CD4-positive, alpha-beta T cell treated with Interleukin-15 for 1 hour (primary cell): ENCODE results near the gene CXCR2.
"Not testable (repeated sequence)": the region's sequence is repeated elsewhere in the genome, so short reads cannot be mapped to it uniquely, and the experiment has no call there.

Experiments used
- DNase-seq: peaks from one replicate; pipeline ENCODE4 v3.0.0-alpha.2; 2020

The CXCR2 gene

DNA sequence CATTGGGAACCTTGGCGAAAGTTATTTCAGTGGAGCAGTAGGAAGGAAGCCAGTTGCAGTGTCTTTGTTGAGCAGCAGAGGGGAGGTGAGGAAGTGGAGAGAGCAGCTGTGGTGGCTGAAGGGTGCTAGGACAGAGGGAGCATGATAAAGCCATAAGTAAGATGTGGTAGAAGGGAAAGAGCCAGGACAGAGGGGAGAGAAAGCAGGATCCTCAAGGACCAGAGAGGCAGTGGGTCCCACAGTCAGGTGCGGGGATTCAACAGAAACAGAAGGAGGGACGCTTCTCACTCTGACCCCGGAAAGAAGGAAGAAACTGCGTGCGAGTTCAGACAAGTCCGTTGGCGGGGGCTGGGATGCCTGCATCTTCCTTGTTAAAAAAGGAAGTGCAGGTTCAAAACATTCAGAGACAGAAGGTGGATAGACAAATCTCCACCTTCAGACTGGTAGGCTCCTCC is at the start of gene CXCR2:
CXCR2 (plus strand) TSS at position 403 of the 455 bp plus-strand sequence. CDS start 8,774 bp downstream, outside the sequence.
- DNase-seq = peak; percentile 18

DNA sequence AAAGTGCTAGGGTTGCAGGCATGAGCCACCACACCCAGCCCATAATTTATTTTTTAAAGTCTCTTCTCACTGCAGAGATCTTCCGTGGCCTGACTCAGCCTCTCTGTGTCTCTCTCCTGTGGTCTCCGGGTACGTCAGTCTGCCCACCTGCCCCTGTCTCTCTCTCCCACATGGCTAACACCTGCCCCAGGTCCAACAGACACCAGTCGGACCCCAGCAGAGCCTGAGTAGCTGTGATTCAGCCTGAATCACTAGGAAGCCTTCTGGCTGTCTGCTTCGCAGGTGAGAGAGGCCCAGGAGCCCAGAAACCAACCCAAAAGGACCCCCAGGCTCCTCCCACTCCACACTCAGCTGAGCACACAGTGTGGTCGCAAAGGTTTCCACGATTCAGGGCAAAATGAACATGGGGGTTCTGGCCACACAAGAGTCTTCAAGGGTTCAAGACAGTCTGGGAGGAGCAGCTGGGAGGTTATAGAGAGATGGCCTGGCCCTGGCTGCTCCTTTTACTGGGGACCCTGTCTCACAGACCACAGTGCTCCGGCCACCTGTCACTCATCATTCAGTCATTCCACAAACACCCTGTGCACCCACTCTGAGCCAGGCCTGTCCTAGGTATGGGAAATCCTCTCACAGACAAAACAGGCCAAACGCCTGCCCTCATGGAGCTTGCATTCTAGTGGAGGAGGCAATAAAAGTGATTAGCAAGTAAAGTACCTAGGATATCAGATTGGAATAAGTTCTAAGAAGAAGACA is 48.2 kb upstream of the CXCR2 start:
- DNase-seq = no peak

DNA sequence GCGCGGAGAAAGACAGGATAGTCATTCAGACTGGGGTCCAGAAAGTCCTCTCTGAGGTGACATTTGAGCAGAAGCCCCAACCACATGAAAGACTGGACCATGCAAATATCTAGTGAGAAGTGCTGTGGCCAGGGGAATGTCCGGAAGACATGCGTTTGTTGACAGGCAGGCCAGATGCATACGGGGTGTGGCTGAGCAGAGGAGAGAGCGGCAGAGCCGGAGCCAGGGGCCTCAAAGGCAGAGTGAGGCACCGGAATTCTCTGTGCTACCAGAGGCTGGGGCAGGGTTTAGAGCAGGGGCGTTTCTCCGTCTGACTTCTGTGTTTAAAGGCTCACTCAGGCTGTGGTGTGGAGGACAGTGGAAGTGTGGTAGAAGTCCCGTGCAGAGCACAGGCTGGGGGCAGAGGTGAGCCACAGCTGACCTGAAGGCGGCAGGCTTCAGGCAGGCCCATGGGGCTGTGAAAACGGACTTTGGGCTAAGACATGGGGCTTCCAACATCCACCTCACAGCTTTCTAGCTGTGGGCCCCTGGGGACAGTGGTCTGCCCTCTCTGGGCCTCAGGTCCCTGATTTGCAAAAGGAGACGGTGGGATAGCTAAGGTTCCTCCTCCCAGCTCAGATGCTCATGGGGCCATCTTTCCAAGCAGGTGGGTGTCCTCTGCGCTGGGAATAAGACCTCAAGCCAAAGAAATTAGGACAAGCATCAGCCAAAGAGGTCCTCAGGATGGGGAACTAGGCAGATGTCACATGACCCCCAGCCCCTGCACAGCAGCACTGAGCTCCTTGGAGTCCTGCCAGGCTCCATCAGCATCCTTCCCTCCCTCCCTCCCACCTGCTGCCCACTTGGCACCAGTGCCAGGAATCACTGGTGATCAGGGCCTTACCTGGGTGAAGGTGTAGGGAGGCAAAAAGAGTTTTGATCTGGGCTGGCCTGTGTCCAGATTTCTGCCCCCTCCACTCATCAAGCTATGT is 45.6 kb upstream of the CXCR2 start:
- no peak for DNase-seq

DNA sequence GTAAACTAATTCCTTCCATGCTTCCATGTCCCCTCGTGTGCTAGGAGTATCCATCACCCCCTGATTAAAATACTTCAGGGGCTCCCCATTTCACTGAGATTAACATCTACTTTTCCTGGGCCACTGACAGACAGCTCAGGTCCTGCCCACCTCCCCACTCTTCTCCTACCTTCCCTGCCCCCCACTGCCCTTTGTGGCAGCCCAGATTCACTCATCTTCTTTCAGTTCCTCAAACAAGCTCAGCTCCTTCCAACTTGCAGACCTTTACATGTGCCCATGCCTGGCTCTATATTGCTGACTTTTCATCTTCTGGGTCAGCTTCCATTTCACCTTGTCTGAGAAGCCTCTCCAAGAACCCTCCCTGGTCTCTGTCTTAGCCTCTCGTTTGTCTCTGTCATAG is 44.8 kb upstream of the CXCR2 start:
- no peak for DNase-seq

DNA sequence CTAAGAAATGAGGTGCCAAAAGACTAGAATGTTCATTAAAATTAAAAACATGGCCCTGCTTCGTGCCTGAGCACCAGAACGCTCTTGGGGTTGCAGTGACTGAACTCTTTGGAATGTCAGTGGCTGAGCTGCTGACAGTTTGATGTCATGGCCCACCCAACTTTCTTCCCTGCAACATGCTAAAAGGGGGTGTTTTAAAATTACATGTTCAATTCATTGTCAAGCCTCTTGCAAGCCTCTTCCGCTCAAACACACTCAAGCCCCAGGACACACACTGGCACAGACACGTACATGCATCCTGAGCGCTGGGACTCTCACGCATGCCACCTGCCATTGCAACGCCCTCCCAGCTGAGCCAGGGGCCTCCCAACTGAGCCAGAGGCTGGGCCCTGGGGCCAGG is 44.1 kb upstream of the CXCR2 start:
- DNase-seq = no peak

DNA sequence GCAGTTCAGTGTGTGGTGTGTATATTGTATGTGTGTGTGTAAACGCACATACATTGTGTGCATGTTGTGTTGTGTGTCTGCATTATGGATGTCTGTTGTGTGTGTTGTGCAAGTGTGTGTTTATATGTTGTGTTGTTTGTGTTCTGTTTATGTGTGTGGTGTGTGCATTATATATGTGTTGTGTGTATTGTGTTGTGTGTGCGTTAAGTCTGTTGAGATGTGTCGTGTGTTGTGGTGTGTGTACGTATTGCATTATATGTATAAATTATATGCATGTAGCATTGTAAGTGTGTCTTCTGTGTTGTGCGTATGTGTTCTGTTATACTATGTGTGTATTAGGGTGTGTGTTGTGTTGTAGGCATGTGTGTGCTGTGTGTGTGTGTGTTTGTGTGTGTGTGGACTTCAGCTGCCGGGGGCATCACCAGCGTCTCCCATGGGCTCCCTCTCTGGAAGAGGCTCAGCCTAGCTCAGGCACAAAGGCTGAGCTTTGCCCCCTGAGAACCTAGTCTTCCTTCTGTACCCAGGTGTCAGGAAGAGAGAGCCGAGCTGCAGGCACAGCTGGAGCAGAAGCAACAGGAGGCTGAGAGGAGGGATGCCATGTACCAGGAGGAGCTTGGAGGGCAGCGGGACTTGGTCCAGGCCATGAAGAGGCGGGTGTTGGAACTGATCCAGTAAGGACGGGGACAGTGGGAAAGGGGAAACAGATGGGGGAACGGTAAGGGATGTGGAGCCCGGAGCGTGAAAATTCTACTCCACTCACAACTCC is 43.1 kb upstream of the CXCR2 start:
- no peak for DNase-seq

DNA sequence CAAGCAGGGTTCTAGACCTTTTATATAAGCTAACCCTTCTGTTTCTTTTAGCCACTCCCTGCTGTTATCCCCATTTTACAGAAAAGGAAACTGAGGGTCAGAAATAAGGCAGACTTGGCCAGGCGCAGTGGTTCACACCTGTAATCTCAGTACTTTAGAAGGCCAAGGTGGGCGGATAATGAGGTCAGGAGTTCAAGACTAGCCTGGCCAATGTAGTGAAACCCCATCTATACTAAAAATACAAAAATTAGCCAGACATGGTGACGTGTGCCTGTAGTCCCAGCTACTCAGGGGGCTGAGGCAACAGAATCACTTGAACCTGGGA is 42.5 kb upstream of the CXCR2 start:
- no peak for DNase-seq

DNA sequence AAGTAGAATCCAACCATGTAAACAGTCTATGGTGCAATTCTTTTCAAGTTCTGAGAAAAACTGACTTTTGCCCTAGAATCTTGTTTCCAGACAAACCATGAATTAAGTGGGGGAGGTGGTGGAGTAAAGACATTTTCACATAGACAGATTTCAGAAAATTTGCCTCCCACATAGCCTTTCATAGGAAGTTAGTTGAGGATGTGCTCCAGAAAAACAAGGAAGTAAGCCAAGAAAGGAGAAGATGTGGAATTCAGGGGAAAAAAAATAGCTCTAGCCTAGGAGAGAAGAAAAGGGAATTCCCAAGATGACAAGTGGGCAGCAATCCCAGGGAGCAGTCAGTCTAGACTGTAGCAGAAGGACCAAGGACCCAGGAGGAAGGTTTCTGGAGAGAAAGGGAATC is 39.4 kb upstream of the CXCR2 start:
- no peak for DNase-seq

DNA sequence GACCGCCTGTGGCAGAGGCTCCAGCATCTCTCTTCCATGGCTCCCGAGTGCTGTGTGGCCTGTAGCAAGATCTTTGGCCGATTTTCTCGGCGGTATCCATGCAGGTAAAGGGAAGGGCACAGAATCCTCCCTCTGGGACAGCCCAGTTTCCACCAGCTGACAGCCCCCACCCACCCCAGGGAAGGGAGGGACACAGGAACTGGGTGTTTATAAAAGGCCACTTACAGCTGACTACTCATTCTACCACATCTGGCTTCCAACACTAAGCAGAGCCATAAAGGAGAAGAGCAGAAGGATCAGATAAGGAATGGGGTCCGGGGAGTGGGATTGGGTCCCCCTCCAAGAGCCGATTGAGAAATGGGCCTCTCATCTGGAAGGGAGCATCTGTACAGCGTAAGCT is 36.6 kb upstream of the CXCR2 start:
- no peak for DNase-seq

DNA sequence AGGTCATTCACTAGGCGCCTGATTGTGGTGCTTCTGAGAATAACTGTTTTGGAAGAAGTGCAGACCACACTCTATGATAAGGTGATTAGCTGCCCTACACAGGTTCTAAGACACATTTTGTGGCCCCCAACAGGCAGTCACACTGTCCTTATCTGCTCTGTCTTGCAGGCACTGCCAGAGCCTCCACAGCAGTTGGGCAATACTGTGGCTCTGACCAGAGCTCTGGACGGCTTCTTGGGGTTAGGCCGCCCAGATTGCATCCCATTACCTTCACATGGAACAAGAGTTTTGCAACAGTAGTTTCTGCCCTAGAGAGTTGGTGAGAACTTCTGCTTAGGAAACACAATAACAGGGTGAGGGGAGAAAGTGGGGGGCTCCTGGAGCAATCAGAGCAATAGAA is 34.1 kb upstream of the CXCR2 start:
- DNase-seq = no peak

DNA sequence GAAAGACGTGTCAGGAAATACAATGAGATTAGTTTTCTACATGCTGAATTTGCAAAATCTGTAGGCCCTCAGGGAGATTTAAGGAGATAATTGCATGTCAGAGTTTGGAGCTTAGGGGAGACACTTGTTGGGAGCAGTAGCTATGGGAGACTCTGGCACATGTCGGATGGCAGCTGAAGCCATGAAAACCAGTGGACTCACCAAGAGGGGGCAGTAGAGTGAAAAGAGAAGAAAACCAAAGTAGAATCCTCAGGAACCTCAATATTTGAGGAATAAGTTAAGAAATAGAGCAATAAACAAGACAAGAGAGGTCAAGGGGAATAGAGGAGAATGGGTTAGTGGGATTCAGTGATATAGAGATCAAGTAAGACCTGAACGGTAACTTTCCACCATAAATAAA is 31.9 kb upstream of the CXCR2 start:
- DNase-seq = no peak

DNA sequence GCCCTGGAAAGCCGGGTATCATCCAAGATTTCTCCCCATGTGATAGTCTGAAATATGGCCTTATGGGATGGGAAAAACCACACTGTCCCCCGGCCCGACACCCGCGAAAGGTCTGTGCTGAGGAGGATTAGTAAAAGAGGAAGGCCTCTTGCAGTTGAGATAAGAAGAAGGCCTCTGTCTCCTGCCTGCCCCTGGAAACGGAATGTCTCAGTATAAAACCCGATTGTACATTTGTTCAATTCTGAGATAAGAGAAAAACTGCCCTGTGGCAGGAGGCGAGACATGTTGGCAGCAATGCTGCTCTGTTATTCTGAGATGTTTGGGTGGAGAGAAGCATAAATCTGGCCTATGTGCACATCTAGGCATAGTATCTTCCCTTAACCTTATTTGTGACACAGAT is 30.0 kb upstream of the CXCR2 start:
- DNase-seq = no peak

DNA sequence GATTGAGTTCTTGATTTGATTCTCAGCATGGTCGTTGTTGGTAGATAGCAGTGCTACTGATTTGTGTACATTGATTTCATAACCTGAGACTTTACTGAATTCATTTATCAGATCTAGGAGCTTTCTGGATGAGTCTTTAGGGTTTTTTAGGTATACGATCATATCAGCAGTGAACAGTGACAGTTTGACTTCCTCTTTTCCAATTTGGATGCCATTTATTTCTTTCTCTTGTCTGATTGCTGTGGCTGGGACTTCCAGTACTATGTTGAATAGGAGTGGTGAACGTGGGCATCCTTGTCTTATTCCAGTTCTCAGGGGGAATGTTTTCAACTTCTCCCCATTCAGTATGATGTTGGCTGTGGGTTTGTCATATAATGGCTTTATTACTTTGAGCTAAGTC is 27.9 kb upstream of the CXCR2 start:
- no peak for DNase-seq

DNA sequence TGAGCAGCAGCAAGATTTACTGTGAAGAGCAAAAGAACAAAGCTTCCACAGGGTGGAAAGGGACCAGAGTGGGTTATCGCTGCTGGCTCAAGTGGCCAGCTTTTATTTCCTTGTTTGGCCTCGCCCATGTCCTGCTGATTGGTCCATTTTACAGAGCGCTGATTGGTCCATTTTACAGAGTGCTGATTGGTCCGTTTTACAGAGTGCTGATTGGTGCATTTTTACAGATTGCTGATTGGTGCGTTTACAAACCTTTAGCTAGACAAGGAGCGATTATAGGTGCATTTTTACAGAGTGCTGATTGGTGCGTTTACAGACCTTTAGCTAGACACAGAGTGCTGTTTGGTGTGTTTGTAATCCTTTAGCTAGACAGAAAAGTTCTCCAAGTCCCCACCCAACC is 17.0 kb upstream of the CXCR2 start:
- DNase-seq = not testable (repeated sequence)

DNA sequence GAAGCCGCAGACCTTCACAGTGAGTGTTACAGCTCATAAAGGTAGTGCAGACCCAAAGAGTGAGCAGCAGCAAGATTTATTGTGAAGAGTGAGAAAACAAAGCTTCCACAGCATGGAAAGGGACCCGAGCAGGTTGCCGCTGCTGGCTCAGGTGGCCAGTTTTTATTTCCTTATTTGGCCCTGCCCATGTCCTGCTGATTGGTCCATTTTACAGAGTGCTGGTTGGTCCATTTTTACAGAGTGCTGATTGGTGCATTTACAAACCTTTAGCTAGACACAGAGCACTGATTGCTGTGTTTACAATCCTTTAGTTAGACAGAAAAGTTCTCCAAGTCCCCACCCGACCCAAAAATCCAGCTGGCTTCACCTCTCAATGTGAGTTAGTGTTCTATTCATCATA is 4.0 kb upstream of the CXCR2 start:
- DNase-seq = not testable (repeated sequence)

DNA sequence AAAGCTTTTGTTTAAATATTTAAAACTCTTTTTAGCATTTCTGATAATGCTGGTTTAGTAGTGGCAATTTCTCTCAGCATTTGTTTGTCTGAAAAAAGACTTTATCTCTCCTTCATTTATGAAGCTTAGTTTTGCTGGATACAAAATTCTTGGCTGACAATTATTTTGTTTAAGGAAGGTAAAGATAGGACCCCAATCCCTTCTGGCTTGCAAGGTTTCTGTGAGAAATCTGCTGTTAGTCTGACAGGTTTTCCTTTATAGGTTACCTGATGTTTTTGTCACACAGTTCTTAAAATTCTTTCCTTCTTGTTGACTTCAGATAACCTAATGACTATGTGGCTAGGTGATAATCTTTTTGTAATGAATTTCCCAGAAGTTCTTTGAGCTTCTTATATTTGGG is 3.5 kb upstream of the CXCR2 start:
- DNase-seq = not testable (repeated sequence)

DNA sequence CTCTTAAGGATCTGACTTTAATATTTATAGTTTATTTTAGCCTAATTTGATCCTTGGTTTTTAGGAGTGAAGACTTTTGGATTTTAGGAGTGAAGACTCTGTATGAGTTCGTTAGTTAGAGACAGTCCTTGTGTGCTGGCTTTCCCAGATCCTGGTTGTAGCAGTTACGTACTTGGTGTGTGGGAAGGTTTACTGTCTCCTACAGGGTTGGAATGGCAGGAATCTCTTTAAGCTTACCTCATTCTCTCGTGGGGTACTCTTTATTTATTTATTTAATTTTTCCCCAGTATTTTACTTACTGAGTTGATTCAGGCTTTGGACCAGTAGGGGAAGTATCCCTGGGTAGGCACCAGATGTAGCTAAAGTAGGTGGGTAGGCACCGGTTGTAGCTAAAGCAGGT is 1.8 kb upstream of the CXCR2 start:
- no peak for DNase-seq

DNA sequence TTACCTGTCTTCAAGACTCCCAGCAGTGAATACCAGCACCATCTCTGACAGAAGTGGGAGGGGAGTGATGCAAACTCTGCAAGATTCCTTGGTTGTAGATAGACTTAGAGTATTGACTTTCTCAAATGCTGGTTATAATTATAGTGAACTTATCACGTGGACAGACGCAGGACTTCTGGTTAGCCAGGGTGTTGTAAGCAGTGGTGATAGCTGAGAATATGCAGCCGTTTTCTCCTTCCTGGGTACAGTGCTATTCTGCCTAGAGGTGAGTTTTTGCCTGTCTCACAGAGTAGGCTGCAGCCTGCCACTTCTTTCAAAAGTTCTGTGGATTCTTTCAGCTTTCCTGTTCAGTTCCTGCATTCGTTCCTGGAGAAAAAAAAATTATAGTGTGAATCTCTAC is 733 bp upstream of the CXCR2 start:
- no peak for DNase-seq

DNA sequence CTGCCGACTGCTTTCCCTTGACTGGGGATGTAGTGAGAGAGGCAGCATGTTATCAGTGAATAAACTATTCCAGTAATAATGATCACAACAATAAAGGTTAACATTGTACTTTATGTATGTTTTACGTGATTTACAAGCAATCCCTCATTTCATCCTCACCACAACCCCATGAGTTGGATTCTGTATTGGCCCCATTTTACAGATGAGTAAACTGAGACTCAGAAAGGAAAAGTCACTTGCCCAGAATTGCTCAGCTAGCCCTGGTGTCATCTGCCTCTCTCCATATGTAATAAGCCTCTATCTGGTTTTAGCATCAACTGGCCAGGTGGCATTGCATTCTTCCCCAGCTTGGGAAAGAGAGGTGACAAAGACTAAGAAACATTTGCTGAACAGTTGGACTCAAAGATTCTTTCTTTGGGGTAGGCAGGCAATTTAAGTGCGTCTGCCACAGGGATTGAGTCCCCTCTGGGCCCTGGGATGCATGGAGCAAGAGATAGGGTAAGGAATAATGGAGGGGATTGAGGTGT is 2.2 kb downstream of the CXCR2 start:
- no peak for DNase-seq

DNA sequence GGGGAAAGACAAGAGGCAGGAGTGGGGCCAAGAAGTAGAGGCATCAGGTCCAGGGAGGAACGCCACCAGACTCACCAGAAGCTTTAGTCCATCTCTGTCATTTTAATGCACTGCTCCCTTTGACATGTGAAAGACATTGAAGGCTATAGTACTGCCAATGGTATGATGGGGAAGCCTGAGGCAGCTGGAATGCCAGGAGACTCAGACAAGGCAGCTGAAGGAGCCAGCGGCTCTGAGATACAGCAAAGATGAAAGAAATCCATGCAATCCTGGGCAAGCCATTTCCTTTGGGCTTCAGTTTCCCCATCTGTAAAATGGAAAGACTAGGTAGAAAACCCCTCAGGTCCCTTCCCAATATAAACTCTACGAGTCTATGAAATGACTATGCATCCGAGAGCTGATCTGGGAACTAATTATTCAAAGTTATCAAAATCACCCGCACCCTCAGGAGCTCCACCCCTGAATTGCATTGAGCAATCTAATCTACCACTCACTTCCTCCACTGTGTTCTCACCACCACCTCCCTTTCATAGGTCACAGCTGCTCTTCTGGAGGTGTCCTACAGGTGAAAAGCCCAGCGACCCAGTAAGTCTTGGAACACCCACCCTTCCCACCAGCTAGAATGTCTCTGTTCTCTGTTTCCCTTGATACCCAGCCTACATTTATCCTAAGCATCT is 3.1 kb downstream of the CXCR2 start:
- DNase-seq = no peak

DNA sequence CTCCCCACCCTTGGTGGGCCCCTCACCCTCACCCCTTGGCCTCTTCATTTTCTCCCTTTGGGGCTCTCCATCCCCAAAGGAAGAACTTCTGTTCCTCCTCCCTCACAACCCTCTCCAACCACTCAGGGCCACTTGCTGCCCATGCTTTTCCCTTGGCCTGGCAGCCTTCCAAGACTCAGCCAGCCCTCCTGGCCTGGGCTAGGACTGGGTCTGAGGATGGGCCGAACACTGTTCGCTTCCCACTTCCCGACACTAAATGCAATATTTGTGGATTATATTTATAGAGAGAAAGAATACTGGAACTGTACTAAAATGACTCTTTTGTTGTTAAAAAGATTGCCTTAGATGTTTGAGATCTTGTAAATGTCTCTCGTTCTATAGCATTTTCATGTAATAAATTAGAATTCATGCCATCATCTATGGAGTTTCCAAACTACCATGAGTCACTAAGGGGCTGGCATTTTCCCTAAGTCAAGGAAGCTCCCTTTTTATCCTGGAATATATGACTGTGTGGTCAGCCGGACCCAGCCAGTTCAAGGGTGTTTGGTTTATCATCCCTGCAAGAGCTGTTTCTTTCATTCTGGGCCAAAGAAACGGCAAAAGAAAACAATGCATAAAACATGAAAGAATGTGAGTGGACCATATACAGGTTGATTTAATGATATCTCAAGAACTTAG is 3.8 kb downstream of the CXCR2 start:
- DNase-seq = no peak

DNA sequence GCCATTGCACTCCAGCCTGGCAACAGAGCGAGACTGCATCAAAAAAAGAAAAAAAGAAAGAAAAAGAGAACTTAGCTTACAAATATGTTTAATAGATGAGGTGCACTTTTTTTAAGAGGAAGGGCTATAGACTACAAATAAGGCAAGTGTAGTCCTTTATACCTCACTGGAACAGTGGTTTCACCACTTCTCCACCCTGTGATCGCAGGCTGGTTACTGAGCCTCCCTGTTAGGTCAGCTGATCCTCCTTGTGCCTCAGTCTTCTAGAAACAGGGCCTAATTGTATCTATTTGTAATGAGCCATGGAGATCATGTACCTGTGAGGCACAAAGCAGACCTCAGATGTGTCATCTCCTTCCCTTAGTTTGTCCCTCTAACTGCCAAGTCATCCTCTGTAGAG is 4.5 kb downstream of the CXCR2 start:
- peak; percentile 19 for DNase-seq
